Measurements from ENCODE around the gene YES1.

YES1 gene

GRCh38 chr18:681985-682384 lies 130.1 kb downstream of the YES1 start:
- no peak for DNase-seq

GRCh38 chr18:680392-680791 lies 131.7 kb downstream of the YES1 start:
- DNase-seq, result no peak

GRCh38 chr18:679516-679915 lies 132.5 kb downstream of the YES1 start:
- DNase-seq, result no peak

GRCh38 chr18:678482-679182 lies 133.4 kb downstream of the YES1 start:
- no peak for DNase-seq

- no peak for DNase-seq
Observed at GRCh38 chr18:677951-678381, 134.1 kb downstream of the YES1 start.

GRCh38 chr18:677145-677544 lies 134.9 kb downstream of the YES1 start:
- no peak for DNase-seq

- DNase-seq, result no peak
Observed at GRCh38 chr18:676736-677135, 135.3 kb downstream of the YES1 start.

- DNase-seq, result no peak
Observed at GRCh38 chr18:676069-676468, 136.0 kb downstream of the YES1 start.

GRCh38 chr18:675307-675706 lies 136.7 kb downstream of the YES1 start:
- no peak for DNase-seq

GRCh38 chr18:673769-674168 lies 138.3 kb downstream of the YES1 start:
- DNase-seq, result no peak

GRCh38 chr18:673317-673716 lies 138.7 kb downstream of the YES1 start:
- DNase-seq, result no peak
